DMS 273 treated with DMSO at 0.1 percent for 48 hours (cell line): Measurements from ENCODE around the gene PHLPP1.
A peak's percentile ranks its signal among the peaks of the same experiment; 100 is the strongest.
"Not testable (repeated sequence)": the region's sequence is repeated elsewhere in the genome, so short reads cannot be mapped to it uniquely, and the experiment has no call there.

Experiments
- DNase-seq: peaks from one replicate; lab custom pipeline; 2025; lab: John Stamatoyannopoulos, UW

PHLPP1 gene

GRCh38 chr18:62717925-62718800, 2.8 kb downstream of the PHLPP1 start:
- no peak for DNase-seq

DNA sequence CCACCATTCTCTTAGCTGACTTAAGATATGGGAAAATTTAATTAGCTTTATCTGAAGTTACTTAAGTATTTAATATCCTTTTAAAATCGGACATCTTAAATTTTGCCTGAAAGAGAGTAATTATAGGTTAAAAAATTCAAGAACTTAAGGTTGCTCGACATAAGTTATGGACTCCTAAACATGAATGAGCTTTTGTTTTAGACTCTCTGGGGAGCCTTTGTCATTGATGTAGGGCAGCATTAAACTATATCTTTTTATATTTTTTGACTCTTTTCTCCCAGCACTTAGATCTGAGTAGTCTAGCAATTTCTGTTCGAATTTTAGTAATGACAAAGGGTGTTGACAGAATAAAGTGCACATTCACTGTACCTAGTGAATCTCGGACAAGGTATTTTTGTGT, 4.7 kb downstream of the PHLPP1 start:
- no peak for DNase-seq

DNA sequence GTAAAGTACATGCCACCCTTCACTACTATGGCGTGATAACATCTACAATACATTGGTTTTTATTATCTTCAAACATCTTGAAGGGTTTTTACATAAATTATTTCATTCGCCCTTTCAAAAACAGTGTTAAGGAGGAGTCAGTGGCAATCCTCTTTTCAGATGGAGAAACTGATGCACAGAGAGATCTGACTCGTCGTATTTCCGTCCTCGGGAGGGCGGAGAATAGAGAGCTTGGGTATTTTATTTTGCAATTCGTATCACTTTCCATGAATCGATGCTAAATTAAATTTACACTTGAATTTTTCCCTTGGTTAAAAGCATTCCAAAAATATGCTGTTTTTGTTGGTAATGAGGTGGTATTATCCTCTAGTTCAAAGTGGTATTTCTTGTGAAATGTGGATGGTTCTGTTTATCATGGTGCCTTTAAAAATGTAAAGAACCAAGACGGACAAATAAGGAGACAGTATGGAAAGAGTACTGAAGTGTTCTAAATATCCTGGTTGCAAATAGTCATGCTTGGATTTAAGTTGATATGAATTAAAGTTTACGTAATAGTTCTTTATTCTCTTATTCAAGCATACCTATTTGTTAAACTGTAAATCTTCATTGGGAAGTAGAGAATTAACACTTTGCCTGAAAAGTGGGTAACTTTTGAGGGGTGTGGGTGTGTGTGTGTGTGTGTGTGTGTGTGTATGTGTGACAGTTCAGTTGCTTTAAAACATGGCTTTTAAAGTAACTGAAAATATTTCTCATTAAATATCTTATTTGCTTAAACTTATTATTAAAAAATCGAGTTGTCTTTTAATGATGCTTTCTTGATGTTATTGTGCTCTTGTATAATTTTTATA, 5.6 kb downstream of the PHLPP1 start:
- no peak for DNase-seq

- peak; percentile 46 for DNase-seq
Observed at GRCh38 chr18:62721839-62722795, 6.8 kb downstream of the PHLPP1 start.

DNA sequence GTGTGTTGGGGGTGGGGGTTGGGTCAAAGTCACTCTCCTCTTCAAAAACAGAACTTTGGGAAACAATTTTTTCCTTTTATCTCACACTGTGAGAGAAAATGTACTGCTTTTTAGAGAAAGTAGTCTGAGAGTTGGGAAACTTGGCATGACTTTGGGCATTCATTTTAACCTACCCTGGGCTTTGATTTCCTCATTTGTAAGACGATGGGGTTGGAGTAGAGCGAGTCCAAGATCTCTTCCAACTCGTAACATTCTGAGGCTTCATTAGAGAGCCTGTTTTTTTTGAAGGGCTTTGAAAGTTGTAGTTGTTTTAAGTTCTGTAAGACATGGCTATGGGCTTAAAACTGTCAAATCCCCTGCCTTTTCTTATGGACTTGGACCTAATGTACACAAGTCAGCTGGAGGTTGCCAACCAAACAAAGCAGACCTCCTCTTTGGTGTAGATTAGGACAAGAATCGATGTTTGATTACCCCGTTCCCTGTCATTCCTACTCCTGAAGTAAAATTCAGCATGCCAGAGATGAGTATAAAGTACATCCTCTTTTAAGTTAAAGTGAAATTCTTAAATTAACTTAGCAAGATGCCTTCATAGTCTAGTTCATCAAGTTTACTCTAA, 8.4 kb downstream of the PHLPP1 start:
- DNase-seq, result no peak

- DNase-seq, result no peak
Observed at GRCh38 chr18:62725896-62726295, 10.6 kb downstream of the PHLPP1 start.

DNA sequence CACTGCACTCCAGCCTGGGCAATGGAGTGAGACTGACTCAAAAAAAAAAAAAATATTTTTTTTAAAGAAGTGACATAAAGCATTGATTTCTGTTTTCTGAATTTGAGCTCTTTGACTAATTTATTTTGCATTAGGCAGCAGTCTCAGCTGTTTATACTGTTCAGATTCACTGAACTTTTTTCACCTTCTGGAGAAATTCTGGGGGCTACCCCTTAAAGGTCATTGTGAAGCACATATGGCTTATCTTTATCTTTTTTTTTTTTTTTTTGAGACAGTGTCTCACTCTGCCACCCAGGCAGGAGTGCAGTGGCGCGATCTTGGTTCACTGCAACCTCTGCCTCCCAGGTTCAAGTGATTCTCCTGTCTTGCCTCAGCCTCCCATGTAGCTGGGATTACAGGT, 12.9 kb downstream of the PHLPP1 start:
- no peak for DNase-seq

GRCh38 chr18:62729487-62730386, 14.4 kb downstream of the PHLPP1 start:
- no peak for DNase-seq

GRCh38 chr18:62730941-62731340, 15.6 kb downstream of the PHLPP1 start:
- no peak for DNase-seq

DNA sequence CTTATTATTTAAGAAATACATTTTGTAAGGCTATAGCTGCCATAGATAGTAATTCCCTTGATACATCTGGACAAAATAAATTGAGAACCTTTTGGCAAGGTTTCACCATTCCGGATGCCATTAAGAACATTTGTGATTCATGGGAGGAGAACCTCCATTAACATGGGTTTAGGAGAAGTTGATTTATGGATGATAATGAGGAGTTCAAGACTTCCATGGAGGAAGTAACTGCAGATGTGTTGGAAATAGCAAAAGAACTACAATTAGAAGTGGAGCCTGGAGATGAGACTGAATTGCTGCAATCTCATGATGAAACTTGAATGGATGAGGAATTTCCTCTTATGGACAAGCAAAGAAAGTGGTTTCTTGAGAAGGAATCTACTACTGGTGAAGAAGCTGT, 17.3 kb downstream of the PHLPP1 start:
- no peak for DNase-seq

DNA sequence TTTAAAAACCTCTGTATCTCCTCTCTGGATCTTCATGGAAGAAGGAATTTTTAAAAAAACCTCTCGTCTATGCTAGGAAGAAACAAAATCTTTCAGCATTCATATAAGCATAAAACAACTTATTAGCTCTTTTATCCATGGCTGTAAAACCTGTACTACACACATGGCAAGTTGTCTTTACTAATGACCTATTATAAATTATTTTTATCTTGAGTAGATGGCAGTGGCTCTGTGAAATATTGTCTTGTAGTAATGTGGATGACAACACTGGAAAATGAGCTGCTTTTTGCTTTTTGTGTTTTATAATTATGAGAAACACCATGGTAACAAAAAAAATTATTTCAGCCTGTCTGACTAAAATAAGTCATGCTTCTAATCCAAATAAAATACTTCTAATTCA, 18.9 kb downstream of the PHLPP1 start:
- DNase-seq, result no peak

GRCh38 chr18:62735387-62735786, 20.0 kb downstream of the PHLPP1 start:
- DNase-seq, result no peak

GRCh38 chr18:62736077-62736855, 20.9 kb downstream of the PHLPP1 start:
- peak; percentile 54 for DNase-seq

GRCh38 chr18:62737241-62737873, 22.0 kb downstream of the PHLPP1 start:
- DNase-seq, result no peak

DNA sequence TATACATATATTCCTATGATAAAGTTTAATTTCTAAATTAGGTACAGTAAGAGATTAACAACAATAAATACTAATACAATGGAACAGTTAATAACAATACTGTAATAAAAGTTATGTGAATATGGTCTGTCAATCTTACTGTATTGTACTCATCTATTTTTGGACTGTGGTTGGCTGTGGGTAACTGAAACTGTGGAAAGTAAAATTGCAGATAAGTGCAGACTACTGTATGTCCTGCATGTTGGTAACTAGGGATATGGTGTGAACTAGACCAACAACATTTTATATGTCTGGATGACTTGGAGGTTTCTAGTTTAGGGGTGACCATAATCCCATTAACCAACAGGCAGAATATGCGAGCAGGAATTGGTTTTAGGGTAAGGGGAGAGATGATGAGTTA, 23.3 kb downstream of the PHLPP1 start:
- no peak for DNase-seq

DNA sequence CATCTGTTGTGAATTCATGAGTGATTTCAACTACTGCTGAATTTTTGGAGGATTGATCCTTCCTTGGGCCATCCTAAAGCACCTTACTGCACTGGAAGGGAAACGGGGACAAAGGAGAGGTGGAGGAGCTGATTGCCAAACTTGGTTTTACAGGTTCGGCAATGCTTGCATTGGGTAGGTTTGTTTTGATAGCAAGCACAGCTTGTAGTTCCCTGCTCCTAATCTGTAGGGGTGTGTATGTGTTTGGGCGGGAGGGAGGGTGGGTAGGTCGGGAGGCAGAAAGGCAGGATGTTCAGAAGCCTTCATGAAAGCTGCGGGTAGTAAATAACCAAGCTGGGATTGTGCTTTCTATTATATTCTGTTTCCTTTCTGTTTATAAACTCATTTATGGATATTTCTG, 24.6 kb downstream of the PHLPP1 start:
- DNase-seq, result no peak

DNA sequence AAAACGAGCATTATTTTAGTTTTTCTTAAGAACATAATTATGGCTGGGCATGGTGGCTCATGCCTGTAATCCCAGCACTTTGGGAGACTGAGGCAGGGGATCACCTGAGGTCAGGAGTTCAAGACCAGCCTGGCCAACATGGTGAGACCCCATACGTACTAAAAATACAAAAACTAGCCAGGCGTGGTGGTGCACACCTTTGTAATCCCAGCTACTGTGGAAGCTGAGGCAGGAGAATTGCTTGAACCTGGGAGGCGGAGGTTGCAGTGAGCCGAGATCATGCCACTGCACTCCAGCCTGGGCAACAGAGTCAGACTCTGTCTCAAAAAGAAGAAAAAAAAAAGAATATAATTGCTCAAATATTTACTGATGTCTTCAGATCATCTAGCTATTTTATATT, 25.3 kb downstream of the PHLPP1 start:
- DNase-seq, result not testable (repeated sequence)

DNA sequence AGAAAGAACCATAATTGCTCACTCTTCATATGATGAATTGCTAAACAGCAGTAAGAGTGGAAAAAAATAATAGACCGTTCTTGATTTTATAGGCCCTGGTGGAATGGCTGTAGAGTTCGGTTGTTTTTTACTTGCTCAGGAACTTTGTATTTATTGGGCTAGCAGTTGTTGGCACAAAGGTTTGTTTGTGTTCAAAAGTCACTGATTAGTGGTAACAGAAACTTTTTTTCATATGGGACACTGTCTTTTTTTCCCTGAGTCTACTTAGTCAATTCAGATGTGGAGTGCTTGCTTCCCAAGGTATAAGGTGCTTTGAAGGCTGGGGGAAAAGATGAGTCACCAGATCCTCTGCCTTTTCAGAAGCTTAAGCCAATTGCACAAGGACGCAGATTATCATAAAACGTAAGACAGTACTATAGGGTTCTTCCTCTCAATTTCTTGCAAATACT, 25.8 kb downstream of the PHLPP1 start:
- DNase-seq, result no peak

GRCh38 chr18:62741584-62741983, 26.2 kb downstream of the PHLPP1 start:
- DNase-seq, result no peak
